Stimulated activated naive CD8-positive, alpha-beta T cell treated with anti-CD3 and anti-CD28 coated beads, Interleukin-15, Interleukin-2, amounts not matched to agents 100 ng/mL and 50 ng/mL, for 24 hours (primary cell): ENCODE measurements around the gene RWDD3.

Experiments used
- H3K27ac Mint-ChIP-seq: one replicate; pipeline ENCODE4 v1.8.0; 2021; ENCODE audit warnings: mild to moderate bottlenecking, mixed read lengths
- H3K27me3 Mint-ChIP-seq: one replicate; pipeline ENCODE4 v1.8.0; 2021; ENCODE audit warnings: mixed read lengths
- H3K36me3 Mint-ChIP-seq: one replicate; pipeline ENCODE4 v1.8.0; 2021; ENCODE audit warnings: low read depth, mixed read lengths
- H3K4me1 Mint-ChIP-seq: one replicate; pipeline ENCODE4 v1.8.0; 2021; ENCODE audit warnings: low read depth, mixed read lengths
- H3K4me3 Mint-ChIP-seq: one replicate; pipeline ENCODE4 v1.8.0; 2021; ENCODE audit warnings: mild to moderate bottlenecking, mixed read lengths
- H3K9me3 Mint-ChIP-seq: one replicate; pipeline ENCODE4 v1.8.0; 2021; ENCODE audit warnings: mixed read lengths

Gene RWDD3

DNA sequence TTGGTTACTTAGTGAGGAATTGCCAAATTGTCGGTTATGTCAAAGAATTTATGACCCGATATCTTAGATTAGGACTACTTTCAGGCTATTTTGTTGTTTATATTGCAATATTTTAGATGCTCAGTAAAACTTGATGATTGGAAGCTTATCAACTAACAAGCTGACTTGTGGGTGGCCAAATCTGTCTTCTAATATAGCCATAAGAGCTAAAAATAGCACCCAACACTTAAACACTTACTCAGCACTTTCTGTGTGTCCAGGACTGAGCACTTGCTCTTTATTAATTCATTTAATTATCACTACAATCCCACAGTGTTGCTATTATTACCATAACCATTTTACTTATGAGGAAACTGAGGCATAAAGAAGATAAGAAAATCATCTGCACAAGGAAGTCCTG lies 50.4 kb downstream of the RWDD3 start:
- H3K4me3 Mint-ChIP-seq: no peak overlapping the region
- H3K36me3 Mint-ChIP-seq: no peaks in the 10 kb centered on the region
- no peaks in the 10 kb centered on the region for H3K4me1 Mint-ChIP-seq
- H3K9me3 Mint-ChIP-seq: no peaks in the 10 kb centered on the region
- peaks cover 4% of the 10 kb centered on the region for H3K27me3 Mint-ChIP-seq
- no peak overlapping the region for H3K27ac Mint-ChIP-seq

- Mint-ChIP-seq H3K4me3 (no peak overlapping the region), H3K36me3 (no peaks in the 10 kb centered on the region), H3K27ac (no peak overlapping the region), H3K9me3 (no peaks in the 10 kb centered on the region), H3K4me1 (no peaks in the 10 kb centered on the region), H3K27me3 (no peaks in the 10 kb centered on the region)
Measured at GRCh38 chr1:95286479-95286878, 52.5 kb downstream of the RWDD3 start.

DNA sequence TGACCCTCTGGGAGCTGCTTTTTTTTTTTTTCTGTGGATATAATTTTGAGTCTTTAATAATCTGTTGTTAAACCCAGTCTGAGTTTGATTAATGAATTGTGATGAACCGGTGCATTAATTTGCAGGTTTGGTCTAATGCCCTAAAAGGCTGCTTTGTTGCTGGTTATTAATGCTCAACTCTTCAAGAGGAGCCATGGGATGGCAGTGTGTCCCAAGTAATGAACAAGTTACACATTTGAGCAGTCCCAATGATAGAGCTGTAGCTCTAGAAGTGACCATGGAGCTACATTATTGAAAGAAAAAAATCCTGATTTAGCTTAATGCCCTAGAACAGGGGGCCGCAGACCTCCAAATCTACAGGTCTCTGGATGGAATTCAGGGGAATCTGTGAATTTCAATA lies 53.1 kb downstream of the RWDD3 start:
- H3K36me3 Mint-ChIP-seq: no peaks in the 10 kb centered on the region
- no peaks in the 10 kb centered on the region for H3K27me3 Mint-ChIP-seq
- no peaks in the 10 kb centered on the region for H3K9me3 Mint-ChIP-seq
- no peaks in the 10 kb centered on the region for H3K4me1 Mint-ChIP-seq
- no peak overlapping the region for H3K4me3 Mint-ChIP-seq
- no peak overlapping the region for H3K27ac Mint-ChIP-seq

GRCh38 chr1:95287825-95288224 lies 53.8 kb downstream of the RWDD3 start:
- Mint-ChIP-seq H3K4me3 (no peak overlapping the region), H3K4me1 (no peaks in the 10 kb centered on the region), H3K27ac (no peak overlapping the region), H3K27me3 (no peaks in the 10 kb centered on the region), H3K9me3 (no peaks in the 10 kb centered on the region), H3K36me3 (no peaks in the 10 kb centered on the region)
